OCI-LY3 (cell line): Measurements from ENCODE around the gene KCNH2.

Experiments
- EZH2phosphoT487 ChIP-seq: fragments of 200-600 bp; shearing (Covaris generic); IDR thresholded peaks from 2 replicates; pipeline ENCODE4 v1.6.1; 2018; ENCODE audit warnings: antibody characterized with exemption, mixed run types, low read depth
- TF ChIP-seq, protein P1 (sequence below): fragments of 200-600, 300-600 bp; sonication (generic); IDR thresholded peaks from 2 replicates; pipeline ENCODE4 v1.5.1; 2014; ENCODE audit warnings: antibody characterized with exemption, low read length, low read depth

DNA sequence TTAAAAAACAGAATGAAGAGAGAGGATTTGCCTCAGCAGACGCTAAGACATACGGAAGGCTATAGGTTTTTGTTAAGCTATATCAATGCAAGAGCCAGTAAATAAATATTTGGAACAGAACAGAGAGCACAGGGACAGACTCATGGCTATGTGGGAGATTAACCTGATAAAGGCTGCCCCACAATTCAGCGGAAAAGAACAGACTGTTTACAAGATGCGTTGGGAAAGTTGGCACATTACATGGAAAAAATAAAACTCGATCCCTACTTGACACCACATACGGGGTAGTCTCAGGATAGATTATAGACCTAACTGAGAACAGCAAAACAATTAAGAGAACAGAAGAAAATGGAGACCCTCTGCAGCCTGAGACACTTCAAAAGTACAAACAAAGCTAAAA lies 10.8 kb downstream of the KCNH2 start:
- TF ChIP-seq, protein P1, sequence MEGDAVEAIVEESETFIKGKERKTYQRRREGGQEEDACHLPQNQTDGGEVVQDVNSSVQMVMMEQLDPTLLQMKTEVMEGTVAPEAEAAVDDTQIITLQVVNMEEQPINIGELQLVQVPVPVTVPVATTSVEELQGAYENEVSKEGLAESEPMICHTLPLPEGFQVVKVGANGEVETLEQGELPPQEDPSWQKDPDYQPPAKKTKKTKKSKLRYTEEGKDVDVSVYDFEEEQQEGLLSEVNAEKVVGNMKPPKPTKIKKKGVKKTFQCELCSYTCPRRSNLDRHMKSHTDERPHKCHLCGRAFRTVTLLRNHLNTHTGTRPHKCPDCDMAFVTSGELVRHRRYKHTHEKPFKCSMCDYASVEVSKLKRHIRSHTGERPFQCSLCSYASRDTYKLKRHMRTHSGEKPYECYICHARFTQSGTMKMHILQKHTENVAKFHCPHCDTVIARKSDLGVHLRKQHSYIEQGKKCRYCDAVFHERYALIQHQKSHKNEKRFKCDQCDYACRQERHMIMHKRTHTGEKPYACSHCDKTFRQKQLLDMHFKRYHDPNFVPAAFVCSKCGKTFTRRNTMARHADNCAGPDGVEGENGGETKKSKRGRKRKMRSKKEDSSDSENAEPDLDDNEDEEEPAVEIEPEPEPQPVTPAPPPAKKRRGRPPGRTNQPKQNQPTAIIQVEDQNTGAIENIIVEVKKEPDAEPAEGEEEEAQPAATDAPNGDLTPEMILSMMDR: no peak
- no peak for TF ChIP-seq EZH2phosphoT487
